HAP-1 (cell line): ENCODE results near the gene CEP164.
A peak's percentile ranks its signal among the peaks of the same experiment; 100 is the strongest.

Experiments
- DNase-seq, 2 experiments: peaks; one replicate each; pipeline ENCODE4 v3.0.0-alpha.2; 2016 to 2020; ENCODE audit warnings: low spot score in 2 of 2
- H3K27me3 ChIP-seq: fragments of 250-450 bp; sonication (Bioruptor Pico); 2 replicates; pipeline ENCODE4 v1.5.1; 2020; ENCODE audit warnings: low read depth, mild to moderate bottlenecking, moderate library complexity
- H3K36me3 ChIP-seq: fragments of 250-450 bp; sonication (Bioruptor Pico); replicated peaks from 2 replicates; pipeline ENCODE4 v1.5.1; 2020; ENCODE audit warnings: mild to moderate bottlenecking
- H3K4me1 ChIP-seq: fragments of 250-450 bp; sonication (Bioruptor Pico); 2 replicates; pipeline ENCODE4 v1.5.1; 2020; ENCODE audit warnings: mild to moderate bottlenecking
- H3K4me3 ChIP-seq: fragments of 250-450 bp; sonication (Bioruptor Pico); 2 replicates; pipeline ENCODE4 v1.5.1; 2020; ENCODE audit warnings: mild to moderate bottlenecking, moderate library complexity
- H3K9me3 ChIP-seq: fragments of 250-450 bp; sonication (Bioruptor Pico); 2 replicates; pipeline ENCODE4 v1.5.1; 2020; ENCODE audit warnings: mild to moderate bottlenecking, moderate library complexity
- in situ Hi-C: fragments of 300-500 bp; cut with MboI; formaldehyde crosslinking; loops from 3 replicates; pipeline ENCODE4 v1.14.3; 2020; ENCODE audit warnings: low sequenced_read_pairs, inconsistent platforms, mixed read lengths

CEP164 gene

GRCh38 chr11:117418737-117419481, 91.3 kb downstream of the CEP164 start:
- H3K4me1 ChIP-seq = no peaks in the 10 kb centered on the region
- DNase-seq = no peak
- no peaks in the 10 kb centered on the region for H3K9me3 ChIP-seq
- no peaks in the 10 kb centered on the region for H3K36me3 ChIP-seq
- in situ Hi-C loops = no loop called here
- no peaks in the 10 kb centered on the region for H3K27me3 ChIP-seq
- no peak overlapping the region for H3K4me3 ChIP-seq

GRCh38 chr11:117419482-117420142, 92.0 kb downstream of the CEP164 start:
- no peaks in the 10 kb centered on the region for H3K9me3 ChIP-seq
- no peaks in the 10 kb centered on the region for H3K27me3 ChIP-seq
- no peaks in the 10 kb centered on the region for H3K4me1 ChIP-seq
- no peaks in the 10 kb centered on the region for H3K36me3 ChIP-seq
- no peak for DNase-seq
- in situ Hi-C loops = loop anchor here (5.0 to 10.0 kb wide), 2 partner anchors 388 to 525 kb away; no protein-coding TSS in a partner anchor
- no peak overlapping the region for H3K4me3 ChIP-seq

DNA sequence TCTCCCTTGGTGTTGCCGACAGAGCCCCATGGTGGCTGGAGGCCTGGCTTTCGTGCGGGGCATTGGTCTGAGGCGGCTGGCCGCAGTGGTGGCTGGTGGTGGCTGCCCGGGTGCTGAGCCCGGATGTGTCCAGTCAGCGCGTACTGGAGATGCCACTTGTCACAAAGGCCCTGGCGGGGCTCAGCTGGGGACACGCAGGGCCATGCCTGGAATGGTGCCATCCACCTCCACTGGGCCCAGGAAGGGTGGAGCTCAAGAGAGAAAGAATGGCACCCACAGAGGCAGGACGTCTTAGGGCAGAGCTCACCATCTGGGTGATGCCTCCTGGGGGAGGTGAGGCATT, 92.5 kb downstream of the CEP164 start:
- Histone ChIP-seq H3K9me3 (no peaks in the 10 kb centered on the region), H3K36me3 (no peaks in the 10 kb centered on the region), H3K27me3 (peaks cover under 1% of the 10 kb centered on the region; the same call in 1 of the 2 replicates), H3K4me3 (no peak overlapping the region), H3K4me1 (no peaks in the 10 kb centered on the region)
- in situ Hi-C loops = loop anchor here (5.0 to 10.0 kb wide), 2 partner anchors 387 to 525 kb away; no protein-coding TSS in a partner anchor
- no peak for DNase-seq

DNA sequence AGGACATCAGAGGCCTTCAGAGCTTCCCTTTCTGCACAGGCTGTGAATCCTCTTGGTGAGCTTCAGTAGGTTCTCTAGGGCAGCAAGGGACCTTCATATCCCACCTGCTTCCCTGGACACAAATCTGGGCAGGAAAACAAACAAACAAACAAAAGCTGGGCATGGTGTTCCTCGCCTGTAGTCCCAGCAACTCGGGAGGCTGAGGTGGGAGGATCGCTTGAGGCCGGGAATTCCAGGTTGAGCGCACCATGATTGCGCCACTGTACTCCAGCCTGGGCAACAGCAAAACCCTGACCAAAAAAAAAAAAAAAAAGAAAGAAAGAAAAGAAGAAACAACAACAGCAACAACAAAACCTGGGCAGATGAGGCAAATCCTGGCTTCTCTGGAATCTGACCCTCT, 92.9 kb downstream of the CEP164 start:
- no peak overlapping the region for H3K4me3 ChIP-seq
- in situ Hi-C loops = loop anchor here (5.0 to 10.0 kb wide), 2 partner anchors 387 to 524 kb away; no protein-coding TSS in a partner anchor
- peaks cover 2% of the 10 kb centered on the region; the same call in 1 of the 2 replicates for H3K27me3 ChIP-seq
- no peaks in the 10 kb centered on the region for H3K9me3 ChIP-seq
- H3K4me1 ChIP-seq = no peaks in the 10 kb centered on the region
- H3K36me3 ChIP-seq = no peaks in the 10 kb centered on the region
- no peak for DNase-seq

- no peaks in the 10 kb centered on the region for H3K36me3 ChIP-seq
Observed at GRCh38 chr11:117421041-117421440, 93.4 kb downstream of the CEP164 start.

DNA sequence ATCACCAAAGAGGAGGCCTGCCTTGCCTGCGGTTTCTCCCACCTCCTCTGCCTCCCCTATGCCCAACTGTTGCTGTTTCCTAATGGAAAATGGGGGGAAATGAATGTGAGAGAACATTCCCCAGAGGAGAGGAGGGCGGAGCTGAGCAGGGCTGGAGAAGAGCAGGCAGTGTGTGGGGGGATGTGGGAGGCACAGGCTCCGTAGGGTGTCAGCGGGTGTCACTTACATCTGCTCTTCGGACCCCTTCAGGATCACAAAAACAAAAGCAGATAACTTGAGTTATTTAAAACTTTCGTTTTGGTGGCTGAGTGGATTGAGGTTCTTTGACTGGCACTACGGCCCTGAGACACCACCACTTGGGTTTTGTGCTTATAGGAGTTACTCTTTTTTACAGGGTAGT, 93.8 kb downstream of the CEP164 start:
- DNase-seq = no peak
- in situ Hi-C loops = loop anchor here (5.0 to 10.0 kb wide), 2 partner anchors 386 to 523 kb away; no protein-coding TSS in a partner anchor
- Histone ChIP-seq H3K4me1 (no peaks in the 10 kb centered on the region), H3K9me3 (no peaks in the 10 kb centered on the region), H3K27me3 (peaks cover 2% of the 10 kb centered on the region; the same call in 1 of the 2 replicates), H3K4me3 (no peak overlapping the region), H3K36me3 (no peaks in the 10 kb centered on the region)

More at GRCh38 chr11:117421041-117421440, 93.4 kb downstream of the CEP164 start:
- no peaks in the 10 kb centered on the region for H3K9me3 ChIP-seq
- in situ Hi-C loops = loop anchor here (5.0 to 10.0 kb wide), 2 partner anchors 386 to 524 kb away; no protein-coding TSS in a partner anchor
- H3K4me1 ChIP-seq = no peaks in the 10 kb centered on the region
- H3K27me3 ChIP-seq = peaks cover 2% of the 10 kb centered on the region; the same call in 1 of the 2 replicates
- H3K4me3 ChIP-seq = no peak overlapping the region
- no peak for DNase-seq

DNA sequence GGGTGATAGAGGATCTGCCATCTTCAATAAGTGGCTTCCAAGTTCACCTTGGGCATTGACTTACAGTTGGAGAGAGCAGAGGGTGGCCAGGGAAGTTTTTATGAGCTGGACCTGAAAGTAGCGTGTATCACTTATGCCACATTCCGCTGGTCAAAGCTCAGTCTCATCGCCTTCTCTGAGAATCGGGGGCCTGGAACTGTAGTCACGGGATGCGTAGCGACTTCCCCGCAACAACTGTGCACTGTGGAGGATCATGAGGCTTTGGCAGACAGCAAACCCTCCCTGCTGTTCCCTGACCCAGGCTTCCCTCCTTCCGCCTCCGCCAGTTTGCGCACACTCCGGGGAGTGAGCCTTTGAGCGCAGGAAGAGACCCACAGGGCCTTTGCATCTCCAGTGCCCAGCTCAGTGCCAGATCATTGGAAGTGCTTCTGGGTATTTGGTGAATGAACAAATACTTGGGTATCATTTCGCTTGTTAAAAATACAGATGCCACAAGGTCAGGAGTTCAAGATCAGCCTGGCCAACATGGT, 95.5 kb downstream of the CEP164 start:
- Histone ChIP-seq H3K36me3 (no peaks in the 10 kb centered on the region), H3K4me3 (no peak overlapping the region), H3K27me3 (peaks cover 2% of the 10 kb centered on the region), H3K9me3 (no peaks in the 10 kb centered on the region), H3K4me1 (no peaks in the 10 kb centered on the region)
- DNase-seq = no peak
- in situ Hi-C loops = loop anchor here (5.0 to 10.0 kb wide), 2 partner anchors 384 to 522 kb away; no protein-coding TSS in a partner anchor

- Histone ChIP-seq H3K9me3 (no peaks in the 10 kb centered on the region), H3K4me3 (no peak overlapping the region), H3K4me1 (no peaks in the 10 kb centered on the region), H3K27me3 (peaks cover 2% of the 10 kb centered on the region), H3K36me3 (no peaks in the 10 kb centered on the region)
- in situ Hi-C loops = loop anchor here (5.0 to 10.0 kb wide), 2 partner anchors 383 to 520 kb away; no protein-coding TSS in a partner anchor
- no peak for DNase-seq
Observed at GRCh38 chr11:117424781-117425180, 97.1 kb downstream of the CEP164 start.

GRCh38 chr11:117425679-117426296, 98.1 kb downstream of the CEP164 start:
- H3K27me3 ChIP-seq = peaks cover 2% of the 10 kb centered on the region
- H3K9me3 ChIP-seq = no peaks in the 10 kb centered on the region
- H3K36me3 ChIP-seq = no peaks in the 10 kb centered on the region
- DNase-seq = no peak
- H3K4me1 ChIP-seq = no peaks in the 10 kb centered on the region
- H3K4me3 ChIP-seq = no peak overlapping the region
- in situ Hi-C loops = loop anchor here (10.0 kb wide), 1 partner anchor 519 kb away; no protein-coding TSS in a partner anchor

GRCh38 chr11:117426297-117426685, 98.6 kb downstream of the CEP164 start:
- Histone ChIP-seq H3K27me3 (peaks cover 2% of the 10 kb centered on the region), H3K36me3 (no peaks in the 10 kb centered on the region), H3K4me1 (no peaks in the 10 kb centered on the region), H3K9me3 (no peaks in the 10 kb centered on the region), H3K4me3 (no peak overlapping the region)
- peak; percentile 37 to 90 for DNase-seq
- in situ Hi-C loops = loop anchor here (10.0 kb wide), 1 partner anchor 519 kb away; no protein-coding TSS in a partner anchor

DNA sequence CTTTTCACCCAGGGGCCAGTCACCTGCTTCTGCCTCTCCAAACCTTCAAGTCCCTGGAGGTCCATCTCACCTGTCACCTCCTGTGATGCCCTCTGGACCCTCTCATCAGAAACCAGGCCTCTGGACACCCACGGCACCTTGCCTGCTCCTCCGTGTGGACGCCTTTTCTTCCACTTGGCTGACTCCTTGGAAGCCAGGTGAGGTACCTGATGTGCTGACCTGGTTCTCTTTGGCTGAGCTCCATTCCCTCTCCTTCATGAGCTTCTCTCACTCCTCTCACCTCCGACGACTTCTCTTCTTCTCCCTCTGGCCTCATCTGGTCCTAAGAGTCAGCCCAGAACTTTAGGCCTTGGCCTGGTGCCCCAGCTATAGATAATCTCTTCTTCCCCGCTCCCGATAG, 99.3 kb downstream of the CEP164 start:
- no peak for DNase-seq
- peaks cover 2% of the 10 kb centered on the region for H3K27me3 ChIP-seq
- no peaks in the 10 kb centered on the region for H3K9me3 ChIP-seq
- no peak overlapping the region for H3K4me3 ChIP-seq
- no peaks in the 10 kb centered on the region for H3K4me1 ChIP-seq
- no peaks in the 10 kb centered on the region for H3K36me3 ChIP-seq
- in situ Hi-C loops = loop anchor here (10.0 kb wide), 1 partner anchor 518 kb away; no protein-coding TSS in a partner anchor

DNA sequence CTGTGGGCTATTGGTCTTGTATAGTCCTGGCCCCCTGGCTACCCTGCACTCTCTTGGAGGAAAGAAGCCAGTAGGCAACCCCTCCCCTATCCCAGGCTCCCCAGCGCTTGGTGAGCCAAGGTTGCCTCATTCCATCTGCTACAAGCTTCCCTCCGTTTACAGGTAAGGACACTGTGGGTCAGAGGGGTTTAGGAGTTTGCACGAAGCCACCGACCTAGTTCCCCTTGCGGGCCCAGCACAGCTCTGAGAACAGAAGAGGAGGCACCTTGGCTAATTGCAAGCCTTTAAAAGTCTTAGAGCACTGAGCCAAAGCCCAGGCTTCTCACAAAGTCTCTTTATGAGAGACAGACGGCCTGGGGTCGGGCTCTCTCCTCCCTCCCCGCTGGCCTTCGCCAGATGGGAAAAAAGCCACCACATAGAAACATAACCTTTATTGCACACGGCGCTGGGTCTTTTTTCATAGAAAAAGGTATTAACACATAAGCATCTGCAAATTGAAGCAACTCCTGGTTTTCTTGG, 99.8 kb downstream of the CEP164 start:
- in situ Hi-C loops = loop anchor here (10.0 kb wide), 1 partner anchor 517 kb away; no protein-coding TSS in a partner anchor
- Histone ChIP-seq H3K4me3 (no peak overlapping the region), H3K27me3 (peaks cover 2% of the 10 kb centered on the region), H3K4me1 (no peaks in the 10 kb centered on the region), H3K9me3 (no peaks in the 10 kb centered on the region), H3K36me3 (no peaks in the 10 kb centered on the region)
- DNase-seq = no peak
